Stimulated activated CD8-positive, alpha-beta memory T cell treated with anti-CD3 and anti-CD28 coated beads, Interleukin-7, amount 100 ng/mL, for 4 hours (primary cell): ENCODE measurements around the gene GIGYF1.
A peak's percentile ranks its signal among the peaks of the same experiment; 100 is the strongest.
"Not testable (repeated sequence)": the region's sequence is repeated elsewhere in the genome, so short reads cannot be mapped to it uniquely, and the experiment has no call there.

Source experiments
- DNase-seq, 2 donors: peaks; one replicate each; pipeline ENCODE4 v3.0.0-alpha.2; 2020; ENCODE audit warnings: low read depth in 2 of 2

GIGYF1 gene

GRCh38 chr7:100671353-100672327, 22.4 kb downstream of the GIGYF1 start:
- no peak for DNase-seq

GRCh38 chr7:100670074-100670473, 24.0 kb downstream of the GIGYF1 start:
- no peak for DNase-seq

DNA sequence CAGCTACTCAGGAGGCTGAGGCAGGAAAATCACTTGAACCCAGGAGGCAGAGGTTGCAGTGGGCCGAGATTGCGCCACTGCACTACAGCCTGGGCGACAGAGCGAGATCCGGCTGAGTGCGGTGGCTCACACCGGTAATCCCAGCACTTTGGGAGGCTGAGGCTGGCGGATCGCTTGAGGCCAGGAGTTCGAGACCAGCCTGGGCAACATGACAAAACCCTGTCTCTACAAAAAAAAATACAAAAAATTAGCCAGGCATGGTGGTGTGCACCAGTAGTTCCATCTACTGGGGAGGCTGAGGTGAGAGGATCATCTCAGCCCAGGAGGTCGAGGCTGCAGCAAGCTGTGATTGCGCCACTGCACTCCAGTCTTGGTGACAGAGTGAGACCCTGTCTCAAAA, 24.9 kb downstream of the GIGYF1 start:
- DNase-seq = not testable (repeated sequence)

GRCh38 chr7:100668069-100668449, 26.0 kb downstream of the GIGYF1 start:
- DNase-seq = no peak

- DNase-seq = no peak
These were observed 26.6 kb downstream of the GIGYF1 start for GRCh38 chr7:100667331-100668068.

- DNase-seq = no peak
These were observed 28.8 kb downstream of the GIGYF1 start for GRCh38 chr7:100665168-100665726.

GRCh38 chr7:100662194-100662776, 31.8 kb downstream of the GIGYF1 start:
- not testable (repeated sequence) for DNase-seq

DNA sequence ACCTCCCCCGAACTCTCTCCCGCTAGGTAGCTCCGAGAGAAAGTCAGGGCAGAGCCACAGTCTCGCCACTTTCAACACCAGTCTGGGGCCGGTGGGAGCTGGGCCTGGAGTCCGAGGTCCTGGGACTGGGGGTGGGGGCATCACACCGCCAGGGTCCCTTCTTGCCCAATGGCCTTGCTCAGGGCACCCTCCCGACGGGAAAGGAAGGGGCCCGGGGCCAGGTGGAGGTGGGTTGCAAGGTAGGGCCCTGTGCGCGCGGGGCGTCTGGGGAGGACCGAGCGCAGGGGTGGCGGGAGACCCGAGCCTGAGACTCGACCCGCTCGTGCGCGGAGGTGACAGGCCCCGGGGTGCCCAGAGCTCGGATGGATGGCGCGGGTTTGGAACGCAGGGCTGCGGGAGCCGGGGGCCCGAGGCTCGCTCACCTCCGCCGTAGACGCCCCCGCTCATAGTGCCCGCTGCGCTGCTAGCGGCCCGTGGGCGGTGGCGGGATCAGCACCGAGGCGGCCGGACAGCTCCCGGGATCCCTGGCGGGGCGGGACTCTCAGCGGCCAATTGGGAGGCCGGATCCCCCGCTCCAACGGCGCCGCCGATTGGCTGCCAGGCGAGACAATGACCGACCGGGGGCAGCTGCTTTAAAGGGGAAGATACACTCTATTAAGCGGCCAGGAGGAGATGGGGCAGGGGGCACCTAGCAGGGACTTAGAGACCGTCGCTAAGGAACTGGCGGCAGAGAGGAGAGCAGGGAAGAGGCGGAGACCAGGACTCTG, 38.0 kb downstream of the GIGYF1 start, which contains the start of gene ACTL6B:
Gene ACTL6B, minus strand, starts transcription at position 541 of the 767 bp plus-strand sequence. Its CDS starts 94 bp downstream, at position 447.
- peak in 1 of 2 donors; percentile 24 for DNase-seq

GRCh38 chr7:100654908-100655831, 38.9 kb downstream of the GIGYF1 start:
- DNase-seq = no peak

- no peak for DNase-seq
These were observed 44.1 kb downstream of the GIGYF1 start for GRCh38 chr7:100649826-100650565.

DNA sequence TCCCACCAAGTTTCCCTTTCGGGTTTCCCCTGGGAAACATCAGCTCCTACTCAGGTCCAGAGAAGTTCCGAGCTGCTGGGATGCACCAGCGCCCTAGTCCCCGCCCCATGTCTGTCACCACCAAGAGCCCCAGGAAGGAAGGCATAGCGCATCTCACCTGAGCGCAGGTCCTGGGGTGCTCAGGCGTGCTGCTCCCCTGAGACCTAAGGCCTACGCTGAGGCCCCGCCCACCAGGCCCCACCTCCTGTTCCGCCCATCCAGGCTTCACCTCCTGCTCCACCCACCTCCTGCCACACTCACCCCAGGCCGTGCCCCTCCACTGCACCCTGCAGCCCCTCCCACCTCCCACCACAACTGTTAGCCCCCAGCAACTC, 51.5 kb downstream of the GIGYF1 start:
- DNase-seq = no peak

- DNase-seq = no peak
These were observed 52.1 kb downstream of the GIGYF1 start for GRCh38 chr7:100641860-100642533.

- DNase-seq = no peak
These were observed 52.6 kb downstream of the GIGYF1 start, which contains the start of gene TFR2 for GRCh38 chr7:100641463-100641859. Gene TFR2 (minus strand): TSS chr7:100641552. CDS start chr7:100641509, 43 bp downstream.

DNA sequence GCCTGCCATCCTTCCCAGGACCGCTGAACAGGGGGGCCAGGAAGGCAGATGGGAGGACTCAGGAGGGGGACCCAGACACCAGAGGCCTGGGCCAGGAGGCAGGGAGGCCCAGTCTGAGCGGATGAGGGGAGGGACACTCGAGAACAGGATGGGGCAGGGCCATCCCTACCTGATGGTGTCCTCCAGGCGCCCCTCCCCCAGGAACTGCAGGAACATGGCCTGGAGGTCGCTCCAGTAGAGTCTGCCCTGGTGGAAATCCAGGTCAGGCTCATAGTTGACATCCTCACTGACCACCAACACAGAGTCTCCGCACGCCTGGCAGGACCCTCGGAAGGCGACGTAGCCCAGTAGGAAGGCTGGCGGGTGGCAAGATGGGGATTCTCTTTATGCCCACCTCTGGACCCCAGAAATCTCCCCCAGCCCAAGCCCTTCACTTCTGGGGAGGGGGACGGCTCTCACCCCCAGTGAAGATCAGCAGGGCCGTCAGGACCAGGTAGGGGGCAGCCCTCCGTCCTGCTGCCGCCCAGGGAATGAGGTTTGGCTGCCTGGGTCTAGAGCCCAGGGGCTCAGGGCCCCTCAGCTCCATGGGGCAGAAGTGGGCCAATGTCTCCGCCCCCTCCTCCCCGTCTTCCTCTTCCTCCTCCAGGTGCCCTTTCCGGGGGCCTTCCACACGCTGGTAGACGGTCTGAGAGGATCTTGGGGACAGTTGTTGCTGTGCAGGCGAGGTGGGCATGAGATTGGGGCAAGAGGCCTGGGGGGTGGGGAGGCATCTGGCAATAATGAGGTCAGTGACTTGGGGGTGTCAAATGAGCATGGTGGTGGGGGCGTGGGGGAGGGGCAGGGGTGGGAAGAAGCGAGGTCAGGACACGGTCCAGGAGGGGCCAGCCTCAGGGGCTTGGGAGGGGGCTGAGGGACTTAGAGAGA, 53.3 kb downstream of the GIGYF1 start:
- DNase-seq = no peak

DNA sequence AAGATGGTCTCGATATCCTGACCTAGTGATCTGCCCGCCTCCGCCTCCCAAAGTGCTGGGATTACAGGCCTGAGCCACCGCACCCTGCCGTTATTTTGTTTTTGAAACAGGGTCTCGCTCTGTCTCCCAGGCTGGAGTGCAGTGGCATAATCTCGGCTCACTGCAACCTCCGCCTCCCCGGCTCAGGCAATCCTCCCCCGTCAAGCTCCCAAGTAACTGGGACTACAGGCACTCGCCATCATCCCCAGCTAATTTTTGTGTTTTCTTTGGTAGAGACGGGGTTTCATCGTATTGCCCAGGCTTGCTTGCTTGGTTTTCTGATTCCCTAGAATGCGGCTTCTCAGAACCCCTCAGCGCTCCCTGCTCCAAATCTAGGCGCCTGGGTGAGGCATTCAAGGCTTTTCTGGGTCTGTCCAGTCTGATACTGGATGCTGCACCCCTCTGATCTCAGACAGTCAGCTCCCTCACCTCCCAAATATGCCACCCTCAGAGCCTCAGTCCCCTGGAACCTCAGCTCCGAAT, 54.0 kb downstream of the GIGYF1 start:
- no peak for DNase-seq

DNA sequence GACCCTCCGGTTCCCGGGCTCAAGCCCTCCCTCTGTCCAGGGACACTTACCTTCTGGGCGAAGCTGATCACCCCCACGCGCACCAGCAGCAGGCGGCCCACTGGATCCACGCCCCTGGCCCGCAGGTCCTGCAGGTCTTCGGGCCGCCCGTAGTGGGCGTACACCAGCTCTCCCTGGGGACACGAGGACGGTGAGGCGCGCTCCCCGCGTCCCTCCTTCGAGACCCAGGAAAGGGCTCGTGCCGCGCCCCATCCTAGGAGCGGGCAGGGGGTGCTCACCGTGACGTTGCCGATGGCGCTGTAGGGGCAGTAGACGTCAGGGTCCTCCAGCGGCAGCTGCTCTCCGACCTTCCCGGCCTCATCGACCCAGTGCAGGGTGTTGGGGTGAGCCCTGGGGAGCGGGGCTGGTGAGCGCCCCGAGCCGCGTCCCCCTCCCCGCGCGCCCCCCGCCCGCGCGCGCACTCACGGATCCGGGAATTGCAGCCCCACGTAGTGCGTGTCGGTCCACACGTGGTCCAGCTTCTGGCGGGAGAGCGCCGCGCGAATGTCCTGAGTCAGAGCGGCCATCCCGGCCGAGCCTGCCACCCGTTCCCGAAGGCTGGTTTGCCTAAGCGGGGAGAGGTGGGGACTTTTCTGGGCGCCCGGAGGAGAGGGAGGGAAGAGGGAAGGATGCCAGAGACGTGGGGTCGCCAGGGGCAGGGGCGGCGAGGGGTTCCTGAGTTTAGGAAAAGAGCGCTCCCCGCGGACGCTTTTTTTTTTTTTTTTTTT, 60.9 kb downstream of the GIGYF1 start:
- DNase-seq = peak; percentile 26 to 43

DNA sequence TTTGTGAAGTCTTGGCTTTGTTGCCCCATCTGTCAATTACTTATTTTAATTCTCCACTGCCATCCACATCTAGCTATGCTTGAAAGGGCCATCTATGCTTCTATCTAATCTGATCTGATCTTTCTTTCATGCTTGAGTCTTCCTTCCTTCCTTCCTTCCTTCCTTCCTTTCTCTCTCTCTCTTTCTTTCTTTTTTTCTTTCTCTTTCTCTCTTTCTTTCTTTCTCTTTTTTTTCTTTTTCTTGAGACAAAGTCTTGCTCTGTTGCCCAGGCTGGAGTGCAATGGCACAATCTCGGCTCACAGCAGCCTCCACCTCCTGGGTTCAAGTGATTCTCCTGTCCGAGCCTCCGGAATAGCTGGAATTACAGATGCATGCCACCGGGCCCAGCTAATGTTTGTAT, 64.0 kb downstream of the GIGYF1 start:
- no peak for DNase-seq
